Measurements from ENCODE around the gene PRKAG2.
"Not testable (repeated sequence)": the region's sequence is repeated elsewhere in the genome, so short reads cannot be mapped to it uniquely, and the experiment has no call there.

PRKAG2 gene

GRCh38 chr7:151590071-151590849, 286.7 kb downstream of the PRKAG2 start:
- no peak for DNase-seq (ENCODE audit: low read depth in 2 of 2)

DNA sequence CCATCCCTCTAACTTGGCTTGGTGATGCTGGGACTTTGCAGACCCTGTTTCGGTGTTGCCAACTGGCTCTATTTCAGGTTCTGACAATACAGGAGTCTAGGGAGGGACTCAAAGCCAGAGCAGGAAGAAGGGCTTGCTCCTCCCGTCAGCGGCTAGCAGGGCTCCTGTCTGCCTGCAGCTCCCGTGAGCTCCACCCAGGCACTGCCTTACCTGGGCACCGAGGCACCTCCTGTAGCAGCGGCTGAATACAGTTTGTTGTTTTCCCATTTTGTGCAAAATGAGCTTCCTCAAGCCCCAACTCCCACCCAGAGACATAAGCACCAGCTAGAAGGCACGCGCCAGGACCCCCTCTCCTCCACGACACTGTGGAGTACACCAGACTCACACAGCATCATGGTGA, 287.9 kb downstream of the PRKAG2 start:
- no peak for DNase-seq (ENCODE audit: low read depth in 2 of 2)

- no peak for DNase-seq (ENCODE audit: low read depth in 2 of 2)
These were observed 290.2 kb downstream of the PRKAG2 start for GRCh38 chr7:151586531-151587260.

- DNase-seq (ENCODE audit: low read depth in 2 of 2) = no peak
These were observed 291.0 kb downstream of the PRKAG2 start for GRCh38 chr7:151585744-151586393.

- DNase-seq (ENCODE audit: low read depth in 2 of 2) = no peak
These were observed 295.2 kb downstream of the PRKAG2 start for GRCh38 chr7:151581741-151582140.

- DNase-seq (ENCODE audit: low read depth in 2 of 2) = no peak
These were observed 297.3 kb downstream of the PRKAG2 start for GRCh38 chr7:151579644-151580043.

DNA sequence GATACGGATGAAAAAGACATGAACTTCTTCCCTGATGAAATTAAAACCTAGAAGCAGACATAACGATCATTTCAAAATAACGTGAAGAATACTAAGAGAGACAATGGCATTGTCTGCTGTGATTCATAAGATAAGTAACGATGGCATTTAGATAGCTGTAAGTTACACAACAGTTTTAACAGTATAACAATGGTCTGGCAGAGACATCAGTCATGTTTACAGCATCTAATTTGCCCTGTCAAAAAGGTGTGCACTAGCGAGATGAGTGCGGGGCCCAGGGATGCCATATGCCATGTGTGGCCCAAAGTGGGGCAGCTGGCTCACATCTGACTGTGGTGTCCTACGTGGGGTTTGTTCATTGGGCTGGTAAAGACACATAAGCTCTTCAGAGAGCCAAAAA, 301.5 kb downstream of the PRKAG2 start:
- DNase-seq (ENCODE audit: low read depth in 2 of 2) = no peak

GRCh38 chr7:151573046-151573445, 303.9 kb downstream of the PRKAG2 start:
- not testable (repeated sequence) for DNase-seq (ENCODE audit: low read depth in 2 of 2)

GRCh38 chr7:151572136-151572535, 304.8 kb downstream of the PRKAG2 start:
- DNase-seq (ENCODE audit: low read depth in 2 of 2) = no peak

GRCh38 chr7:151571471-151571870, 305.4 kb downstream of the PRKAG2 start:
- no peak for DNase-seq (ENCODE audit: low read depth in 2 of 2)

GRCh38 chr7:151570366-151570915, 306.5 kb downstream of the PRKAG2 start:
- no peak for DNase-seq (ENCODE audit: low read depth in 2 of 2)

DNA sequence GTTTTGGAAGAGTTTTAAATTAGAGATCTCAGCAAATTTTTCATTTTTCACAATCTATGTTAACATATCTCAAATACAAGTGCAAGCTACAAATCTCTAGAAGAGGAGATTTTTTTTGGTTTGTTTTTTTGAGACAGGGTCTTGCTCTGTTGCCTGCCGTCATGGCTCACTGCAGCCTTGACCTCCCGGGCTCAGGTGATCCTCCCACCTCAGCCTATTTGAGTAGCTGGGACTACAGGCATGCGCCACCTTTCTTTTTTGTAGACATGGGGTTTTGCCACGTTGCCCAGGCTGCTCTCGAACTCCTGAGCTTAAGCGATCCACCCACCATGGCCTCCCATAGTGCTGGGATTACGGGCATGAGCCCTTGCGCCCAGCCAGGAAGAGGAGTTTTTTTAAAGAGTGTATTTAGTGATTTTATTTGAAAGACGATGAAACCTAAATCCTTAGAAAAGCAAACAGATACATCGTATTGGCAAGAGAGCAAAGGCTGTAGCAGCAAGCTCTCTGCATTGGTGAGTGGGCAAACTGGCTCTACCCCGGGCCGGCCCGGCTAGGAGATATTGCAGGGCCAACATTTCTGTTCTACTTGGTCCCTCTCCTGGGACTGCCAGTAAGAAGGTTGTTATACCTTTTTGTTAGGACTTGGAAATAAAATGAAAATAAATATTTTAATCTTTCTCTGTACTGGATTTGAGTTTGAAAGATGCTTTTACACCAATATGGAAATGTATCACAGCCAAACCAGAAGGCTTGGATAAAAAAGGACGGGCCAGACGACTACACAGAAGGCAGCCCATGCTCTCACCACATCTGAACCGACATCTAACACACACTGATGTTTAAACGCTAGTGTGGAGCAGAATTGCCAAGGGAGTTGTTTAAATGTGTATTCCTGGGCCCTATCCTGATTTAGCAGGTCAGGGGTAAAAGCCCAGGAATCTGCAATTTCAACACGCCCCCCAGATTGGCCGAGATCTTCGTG, 307.7 kb downstream of the PRKAG2 start:
- no peak for DNase-seq (ENCODE audit: low read depth in 2 of 2)

- no peak for DNase-seq (ENCODE audit: low read depth in 2 of 2)
These were observed 310.0 kb downstream of the PRKAG2 start for GRCh38 chr7:151566897-151567320.

DNA sequence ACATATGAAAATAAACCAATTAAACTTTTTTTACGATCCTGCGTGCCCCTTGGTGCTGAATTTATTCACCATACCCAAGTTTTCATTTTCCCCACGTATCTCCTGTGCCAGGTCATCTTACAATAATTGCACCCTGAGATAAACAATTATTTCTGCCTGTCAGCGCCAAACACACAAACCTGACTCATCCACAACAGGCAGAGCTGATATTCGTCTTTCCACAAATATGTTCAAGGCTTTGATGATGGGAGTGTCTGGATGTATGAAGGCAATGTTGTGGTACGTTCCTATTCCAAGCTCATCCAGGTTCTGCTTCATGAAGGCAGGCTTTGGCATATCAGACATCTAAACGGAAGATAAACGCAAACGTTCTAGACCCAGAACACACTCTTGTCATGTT, 311.4 kb downstream of the PRKAG2 start:
- DNase-seq (ENCODE audit: low read depth in 2 of 2) = no peak

DNA sequence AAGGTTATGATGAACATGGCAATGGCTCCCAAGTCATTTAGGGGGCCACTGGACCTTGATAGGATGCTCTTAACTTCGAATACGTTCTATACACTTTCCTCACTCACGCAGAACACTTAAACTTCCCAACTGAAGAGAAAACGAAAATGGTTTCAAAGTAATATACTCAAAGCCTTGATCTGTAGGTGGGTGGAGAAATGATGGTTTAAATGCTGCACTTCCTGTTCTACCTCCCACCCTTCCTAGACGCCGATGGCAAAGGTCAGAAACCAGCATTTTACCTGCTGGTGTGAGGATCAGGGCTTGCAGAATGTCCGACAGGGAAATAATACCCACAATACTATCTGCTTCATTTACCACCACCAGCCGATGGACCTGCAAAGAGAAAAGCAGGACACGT, 316.7 kb downstream of the PRKAG2 start:
- no peak for DNase-seq (ENCODE audit: low read depth in 2 of 2)

GRCh38 chr7:151559557-151560183, 317.2 kb downstream of the PRKAG2 start:
- no peak for DNase-seq (ENCODE audit: low read depth in 2 of 2)

DNA sequence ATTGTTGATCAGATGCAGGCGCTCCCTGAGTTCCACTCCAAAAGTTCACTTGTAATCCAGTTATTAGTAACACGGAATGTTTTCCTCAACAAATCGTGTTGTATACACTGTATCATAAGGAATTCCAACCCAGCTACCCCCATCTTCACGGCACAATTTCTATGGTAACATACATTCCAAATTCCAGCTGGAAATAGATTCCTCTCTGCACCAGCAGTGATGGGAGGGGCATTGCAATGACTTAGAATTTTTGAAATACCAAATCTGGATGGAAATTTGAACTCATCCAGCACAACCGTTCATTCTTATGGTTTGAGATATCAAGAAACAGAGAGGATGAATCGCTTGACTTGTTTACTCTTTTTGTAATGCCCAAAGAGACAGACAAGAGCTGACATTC, 318.3 kb downstream of the PRKAG2 start:
- DNase-seq (ENCODE audit: low read depth in 2 of 2) = no peak

DNA sequence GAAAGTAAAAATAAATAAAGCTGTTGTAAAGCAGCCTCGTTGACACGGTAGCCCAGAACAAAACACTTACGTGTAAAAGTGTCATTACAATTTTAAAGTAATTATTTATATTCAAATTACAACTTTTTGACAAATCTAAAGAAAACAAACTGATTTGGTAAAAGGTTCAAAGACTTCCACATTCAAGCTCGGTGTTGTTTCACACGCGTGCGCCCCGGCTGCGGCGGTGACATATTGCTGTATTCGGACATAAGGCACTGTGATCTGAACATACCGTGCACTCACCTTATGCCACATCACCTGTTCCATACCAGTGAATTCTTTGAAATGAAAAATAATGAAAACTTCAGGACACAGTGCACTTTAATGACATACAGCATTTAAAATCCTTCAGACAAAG, 320.3 kb downstream of the PRKAG2 start:
- DNase-seq (ENCODE audit: low read depth in 2 of 2) = no peak

DNA sequence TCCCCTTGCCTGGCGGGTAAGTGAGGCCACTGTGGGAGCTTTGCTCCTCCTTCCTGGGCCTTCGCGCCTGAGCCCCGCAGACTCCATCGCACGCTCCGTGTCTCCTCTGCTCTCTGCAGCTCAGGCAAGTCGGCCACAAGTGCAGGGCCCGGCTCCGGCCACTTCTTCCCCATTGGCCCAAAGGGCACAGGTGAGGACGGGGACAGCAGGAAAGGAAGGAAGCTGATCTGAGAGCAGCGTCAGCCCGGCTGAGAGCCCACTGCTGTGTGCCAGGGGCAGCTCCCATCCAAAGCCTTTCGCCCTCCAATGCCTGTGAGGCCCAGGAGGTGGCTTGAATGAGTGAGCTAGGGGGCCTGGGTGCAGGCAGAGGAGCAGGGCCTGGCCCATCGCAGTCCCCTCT, 323.6 kb downstream of the PRKAG2 start:
- DNase-seq (ENCODE audit: low read depth in 2 of 2) = no peak

GRCh38 chr7:151552352-151553028, 324.4 kb downstream of the PRKAG2 start:
- DNase-seq (ENCODE audit: low read depth in 2 of 2) = no peak
